Measurements from ENCODE around the gene BMI1. TPM values are rescaled to one million over a fixed set of nuclear protein-coding genes. Genes with fewer than 3 reads are reported as not detected.

Gene BMI1
- total and polyA plus RNA-seq, 2 of the 4 experiments (the other 2 are of a cell fraction) = 19.7 to 25.8 TPM

DNA sequence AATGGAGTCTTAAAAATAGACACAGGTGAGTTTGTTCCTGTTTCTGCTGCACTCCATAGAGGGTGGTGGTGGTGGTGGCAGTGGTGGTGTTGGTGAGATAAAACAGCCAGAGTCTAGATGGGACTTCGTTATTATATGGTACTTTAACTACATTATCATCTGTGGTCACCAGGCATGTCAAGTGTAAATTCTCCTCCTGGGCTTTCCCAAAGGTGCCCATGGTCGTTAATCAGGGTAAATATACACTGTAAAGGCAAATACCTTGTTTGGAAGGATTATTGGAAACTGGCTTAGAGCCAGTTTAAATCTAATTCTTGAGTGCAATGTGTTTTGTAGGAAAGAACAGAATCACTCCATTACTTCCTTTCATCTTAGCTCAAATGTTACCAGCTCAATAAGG is 26.2 kb upstream of the BMI1 start:
- no peak overlapping the region for H3K23ac ChIP-seq (ENCODE audit: low read depth, low read length)
- H4K91ac ChIP-seq (ENCODE audit: insufficient read depth, low read depth, low read length) = no peak overlapping the region
- H3K9me1 ChIP-seq (ENCODE audit: insufficient read depth, low read length) = no peaks in the 10 kb centered on the region
- no peak overlapping the region for H4K5ac ChIP-seq (ENCODE audit: low read depth, low read length)
- no peaks in the 10 kb centered on the region for H3K4me1 ChIP-seq (ENCODE audit: control insufficient read depth, insufficient read depth, low read length)
- no peak overlapping the region for H3K4me3 ChIP-seq (ENCODE audit: insufficient read depth, low read depth, low read length)
- no peak overlapping the region for H3K9ac ChIP-seq (ENCODE audit: low read depth, low read length)
- ChIA-PET POLR2A (ENCODE audit: unreplicated experiment) (no interaction called here), CTCF (no interaction called here)
- WGBS, 2 experiments (ENCODE audit: extremely low coverage in 2 of 2, insufficient read length in 1 of 2) = no CpG with 5 or more reads among the region's 2 CpGs
- no peak overlapping the region for H2BK15ac ChIP-seq (ENCODE audit: low read depth, low read length)
- no peaks in the 10 kb centered on the region for H4K20me1 ChIP-seq (ENCODE audit: insufficient read depth, low read length)
- H2AK5ac ChIP-seq (ENCODE audit: low read depth, low read length) = no peak overlapping the region
- no peak overlapping the region for H4K8ac ChIP-seq (ENCODE audit: low read depth in 2 of 2, low read length in 2 of 2)
- no peak overlapping the region for H3K18ac ChIP-seq (ENCODE audit: low read depth, low read length)
- H2BK120ac ChIP-seq (ENCODE audit: low read depth, low read length) = no peak overlapping the region
- no peak overlapping the region for H3K4ac ChIP-seq (ENCODE audit: low read depth, low read length)
- no peak for ATAC-seq (ENCODE audit: low read depth)
- no peaks in the 10 kb centered on the region for H3K36me3 ChIP-seq (ENCODE audit: control insufficient read depth, insufficient read depth, low read length)
- H2AK9ac ChIP-seq (replicated peaks; ENCODE audit: low read depth, low read length, poor library complexity) = no peak overlapping the region
- DNase-seq = no peak
- H3K4me2 ChIP-seq (ENCODE audit: low read depth, low read length) = no peak overlapping the region
- H2BK20ac ChIP-seq (ENCODE audit: low read depth, low read length) = no peak overlapping the region
- no peak overlapping the region for H2BK5ac ChIP-seq (ENCODE audit: low read depth, low read length, poor library complexity, severe bottlenecking)
- no TSS peak for BruUV-seq (replicated peaks)
- no peak overlapping the region for H2AFZ ChIP-seq (replicated peaks; ENCODE audit: low read length, poor library complexity)
- dilution Hi-C loops (cut with HindIII; ENCODE audit: low sequenced_read_pairs, unreplicated experiment) (no loop called here), intact Hi-C loops (cut with micrococcal nuclease) (no loop called here), in situ Hi-C loops (cut with MboI; ENCODE audit: low sequenced_read_pairs) (no loop called here)
- H3K79me1 ChIP-seq (ENCODE audit: low read depth in 1 of 2, low read length in 2 of 2) = no peaks in the 10 kb centered on the region
- H3K27me3 ChIP-seq (ENCODE audit: control insufficient read depth, insufficient read depth, low read length) = no peaks in the 10 kb centered on the region
- H3K14ac ChIP-seq (replicated peaks; ENCODE audit: low read depth, low read length) = no peak overlapping the region
- TF ChIP-seq NFE2L2 (IDR thresholded peaks at IDR 0.05; ENCODE audit: low read depth, low read length) (no peak), USF2 (IDR thresholded peaks at IDR 0.05; ENCODE audit: low read depth, low read length) (no peak), MXI1 (IDR thresholded peaks at IDR 0.05; ENCODE audit: borderline replicate concordance, low read depth, low read length) (no peak), MAFK (IDR thresholded peaks at IDR 0.05; ENCODE audit: low read depth, low read length) (no peak), POLR2A (IDR thresholded peaks at IDR 0.05; ENCODE audit: low read depth, low read length) (no peak), RAD21 (IDR thresholded peaks at IDR 0.05; ENCODE audit: low read length) (no peak), FOS (IDR thresholded peaks at IDR 0.05; ENCODE audit: low read depth, low read length) (no peak), SMC3 (IDR thresholded peaks at IDR 0.05; ENCODE audit: low read depth, low read length) (no peak), CHD1 (IDR thresholded peaks at IDR 0.05; ENCODE audit: low read depth, low read length) (no peak), RCOR1 (IDR thresholded peaks at IDR 0.05; ENCODE audit: insufficient replicate concordance, low read length) (no peak), MAZ (IDR thresholded peaks at IDR 0.05; ENCODE audit: borderline replicate concordance, low read depth, low read length) (no peak), RFX5 (IDR thresholded peaks at IDR 0.05; ENCODE audit: low read depth, low read length) (no peak)
- TF ChIP-seq, protein P1, sequence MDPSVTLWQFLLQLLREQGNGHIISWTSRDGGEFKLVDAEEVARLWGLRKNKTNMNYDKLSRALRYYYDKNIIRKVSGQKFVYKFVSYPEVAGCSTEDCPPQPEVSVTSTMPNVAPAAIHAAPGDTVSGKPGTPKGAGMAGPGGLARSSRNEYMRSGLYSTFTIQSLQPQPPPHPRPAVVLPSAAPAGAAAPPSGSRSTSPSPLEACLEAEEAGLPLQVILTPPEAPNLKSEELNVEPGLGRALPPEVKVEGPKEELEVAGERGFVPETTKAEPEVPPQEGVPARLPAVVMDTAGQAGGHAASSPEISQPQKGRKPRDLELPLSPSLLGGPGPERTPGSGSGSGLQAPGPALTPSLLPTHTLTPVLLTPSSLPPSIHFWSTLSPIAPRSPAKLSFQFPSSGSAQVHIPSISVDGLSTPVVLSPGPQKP (IDR thresholded peaks at IDR 0.05; ENCODE audit: borderline replicate concordance, low read depth, low read length) = no peak
- H3K9me3 ChIP-seq (ENCODE audit: control insufficient read depth, insufficient read depth, low read length) = no peaks in the 10 kb centered on the region
- no peak overlapping the region for H3K27ac ChIP-seq (ENCODE audit: insufficient read depth, low read length)
- no peak overlapping the region for H3K56ac ChIP-seq (ENCODE audit: extremely low read depth, insufficient read depth, low read length)
